Ecto neural progenitor cell (in vitro differentiated cells): ENCODE results near the gene RAD51B.
"Not testable (repeated sequence)": the region's sequence is repeated elsewhere in the genome, so short reads cannot be mapped to it uniquely, and the experiment has no call there.

Experiments used
- DNase-seq: peaks from one replicate; pipeline ENCODE4 v3.0.0-alpha.2; 2018; ENCODE audit warnings: low spot score

Gene RAD51B

DNA sequence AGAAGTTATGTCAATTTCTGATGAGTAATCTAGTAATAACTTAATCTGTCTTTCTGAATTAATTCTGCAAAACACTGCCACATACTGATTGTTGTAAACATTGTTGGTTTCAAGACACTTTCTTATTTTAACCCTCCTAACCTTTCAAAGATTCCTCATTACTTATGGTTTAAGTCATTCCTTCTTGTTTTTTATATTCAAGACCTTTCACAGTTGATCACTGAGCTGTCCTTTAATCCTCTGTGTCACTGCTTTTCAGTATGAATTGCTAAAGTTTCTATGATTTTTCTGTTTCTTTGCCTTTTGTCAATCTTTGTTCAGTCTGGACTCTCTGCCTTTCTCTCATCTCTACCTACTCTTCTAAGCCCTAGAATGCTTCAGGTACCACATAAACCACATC lies 164.7 kb downstream of the RAD51B start:
- DNase-seq = no peak

GRCh38 chr14:67986131-67986841 lies 166.7 kb downstream of the RAD51B start:
- no peak for DNase-seq

- no peak for DNase-seq
These were observed 168.0 kb downstream of the RAD51B start for GRCh38 chr14:67987606-67988005.

GRCh38 chr14:67988210-67988609 lies 168.6 kb downstream of the RAD51B start:
- not testable (repeated sequence) for DNase-seq

GRCh38 chr14:67990576-67990975 lies 171.0 kb downstream of the RAD51B start:
- no peak for DNase-seq

GRCh38 chr14:67994531-67994930 lies 175.0 kb downstream of the RAD51B start:
- DNase-seq = no peak

- DNase-seq = no peak
These were observed 176.7 kb downstream of the RAD51B start for GRCh38 chr14:67996235-67996634.

DNA sequence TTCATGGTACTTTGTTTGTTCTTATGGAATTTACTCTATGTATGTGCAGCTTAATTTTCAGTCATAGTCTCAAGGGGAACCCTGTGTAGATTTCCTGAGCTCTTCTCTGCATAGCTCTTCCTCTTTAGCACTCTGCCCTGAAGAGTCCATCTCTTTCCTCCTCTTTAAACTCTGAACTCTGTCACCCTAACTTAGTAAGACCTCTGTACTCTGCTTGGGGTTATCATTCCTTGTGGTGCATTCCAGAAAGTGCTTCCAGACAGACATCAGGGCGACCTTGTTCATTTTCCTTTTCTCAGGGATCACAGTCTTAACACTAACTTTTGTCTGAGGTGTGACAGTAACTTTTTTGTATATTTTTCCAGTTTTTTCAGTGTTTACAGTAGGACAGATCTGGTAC lies 179.3 kb downstream of the RAD51B start:
- DNase-seq = no peak

DNA sequence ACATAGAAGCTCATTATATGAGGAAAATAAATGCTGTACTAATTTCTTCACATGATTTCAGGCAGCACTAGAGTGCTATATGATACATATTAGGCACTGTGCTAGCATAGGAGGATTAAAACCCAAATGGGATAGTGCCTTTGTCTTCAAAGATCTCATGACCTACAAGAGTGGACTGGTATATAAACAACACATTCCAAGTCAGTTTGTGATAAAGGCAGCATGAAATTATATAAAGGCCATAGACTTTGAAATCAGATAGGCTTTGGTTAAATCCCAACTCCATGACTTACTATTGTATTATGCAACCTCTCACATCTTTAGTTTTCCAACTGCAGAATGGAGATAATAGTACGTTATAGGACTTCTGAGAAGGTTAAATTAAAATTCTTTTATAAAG lies 179.7 kb downstream of the RAD51B start:
- DNase-seq = no peak

GRCh38 chr14:67999705-68000384 lies 180.3 kb downstream of the RAD51B start:
- DNase-seq = no peak

DNA sequence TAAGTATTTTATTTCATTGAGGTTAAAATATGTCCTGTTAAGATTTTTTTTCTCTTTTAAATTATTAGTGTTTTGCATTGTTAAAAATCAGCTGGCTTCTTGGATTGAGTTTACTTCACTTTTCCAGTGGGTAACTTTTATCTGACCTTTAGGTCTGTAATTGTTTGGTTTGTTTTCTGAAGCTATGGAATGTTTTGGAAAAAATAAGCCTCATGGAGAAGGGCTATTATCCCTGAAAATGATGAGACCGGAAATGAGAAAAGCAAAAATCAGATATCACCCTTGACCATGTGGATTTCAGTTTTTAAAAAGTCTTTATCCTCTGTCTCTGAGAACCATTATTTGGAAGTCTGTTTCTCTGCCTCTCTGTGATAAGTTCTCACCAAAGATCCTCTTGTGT lies 180.9 kb downstream of the RAD51B start:
- no peak for DNase-seq

DNA sequence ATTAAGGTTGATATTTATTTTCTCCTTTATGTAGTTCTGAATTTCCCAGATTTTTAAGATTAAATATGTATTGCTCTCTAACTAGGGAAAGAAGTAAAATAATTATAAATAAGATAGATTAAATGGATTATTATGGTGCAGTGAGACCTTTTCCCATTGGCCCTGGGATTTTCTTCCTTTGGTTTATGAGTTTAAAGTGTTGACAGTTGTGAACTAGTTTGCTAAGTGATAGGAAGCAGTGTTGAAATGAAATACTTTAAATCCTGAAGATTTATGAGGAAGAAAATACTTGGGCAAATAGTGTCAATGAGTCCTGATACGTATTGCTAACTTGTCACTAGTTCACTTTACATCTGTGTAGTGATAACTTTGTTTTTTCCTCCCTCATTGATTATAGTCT lies 188.9 kb downstream of the RAD51B start:
- DNase-seq = no peak

DNA sequence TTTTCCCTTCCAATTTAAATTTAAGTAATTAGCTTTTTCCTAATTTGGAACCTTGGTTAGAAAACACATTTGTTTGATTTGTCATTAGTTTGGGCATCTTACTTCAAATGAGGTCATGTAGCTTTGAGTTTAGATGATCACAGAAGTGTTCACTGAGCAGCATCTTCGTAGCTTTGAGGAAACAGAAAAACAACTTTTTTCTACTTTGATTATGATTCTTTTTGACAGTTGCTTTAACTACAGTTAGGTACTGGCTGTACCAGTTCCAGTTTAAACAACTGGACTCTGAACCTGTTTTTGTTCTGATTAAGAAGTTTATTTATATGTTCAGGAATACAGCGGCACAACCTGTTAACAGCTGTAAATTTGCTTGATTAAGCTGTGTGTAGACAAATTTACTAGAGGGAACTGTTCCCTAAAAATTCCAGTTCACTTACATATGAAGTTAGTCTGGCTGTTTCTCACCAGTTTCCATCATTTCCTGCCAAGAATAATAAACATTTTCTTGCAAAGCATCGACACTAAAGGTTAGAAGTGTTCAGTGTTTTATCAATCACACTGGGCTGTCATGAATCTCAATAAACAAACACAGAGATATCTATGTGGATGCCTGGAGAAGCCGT lies 191.9 kb downstream of the RAD51B start:
- no peak for DNase-seq

- no peak for DNase-seq
These were observed 193.3 kb downstream of the RAD51B start for GRCh38 chr14:68012871-68013270.

- DNase-seq = no peak
These were observed 193.7 kb downstream of the RAD51B start for GRCh38 chr14:68013326-68013725.

- DNase-seq = no peak
These were observed 195.2 kb downstream of the RAD51B start for GRCh38 chr14:68014771-68015170.

- no peak for DNase-seq
These were observed 196.0 kb downstream of the RAD51B start for GRCh38 chr14:68015356-68016254.

DNA sequence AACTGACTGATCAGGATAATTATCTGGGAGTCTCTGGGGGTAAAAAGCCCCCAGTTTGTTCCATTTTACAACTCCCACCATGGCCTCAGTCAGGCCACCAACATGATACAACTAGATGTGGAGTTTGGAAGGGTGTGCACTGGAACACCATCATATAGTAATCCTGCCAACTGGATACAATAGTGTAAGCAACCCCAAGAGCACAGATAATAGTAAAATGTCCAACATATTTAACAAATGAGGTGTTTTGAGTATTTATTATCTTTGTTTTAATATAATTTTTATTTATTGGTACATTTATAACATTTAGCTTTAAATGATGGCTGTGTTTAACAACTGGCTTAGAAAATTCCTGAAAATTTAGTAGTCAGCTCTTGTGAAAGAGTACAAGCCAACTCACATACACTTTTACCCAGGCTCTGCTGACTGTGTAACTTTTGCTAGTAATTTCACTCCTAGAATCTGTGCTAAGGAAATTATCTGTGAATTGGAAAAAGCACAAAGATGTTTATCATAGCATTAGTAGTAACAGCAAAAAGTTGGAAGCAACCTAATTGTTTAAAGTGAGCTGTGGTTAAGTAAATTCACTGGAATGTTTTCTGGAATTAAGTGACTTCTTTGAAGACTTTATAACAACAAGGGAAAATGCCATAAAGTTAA lies 196.8 kb downstream of the RAD51B start:
- DNase-seq = no peak

DNA sequence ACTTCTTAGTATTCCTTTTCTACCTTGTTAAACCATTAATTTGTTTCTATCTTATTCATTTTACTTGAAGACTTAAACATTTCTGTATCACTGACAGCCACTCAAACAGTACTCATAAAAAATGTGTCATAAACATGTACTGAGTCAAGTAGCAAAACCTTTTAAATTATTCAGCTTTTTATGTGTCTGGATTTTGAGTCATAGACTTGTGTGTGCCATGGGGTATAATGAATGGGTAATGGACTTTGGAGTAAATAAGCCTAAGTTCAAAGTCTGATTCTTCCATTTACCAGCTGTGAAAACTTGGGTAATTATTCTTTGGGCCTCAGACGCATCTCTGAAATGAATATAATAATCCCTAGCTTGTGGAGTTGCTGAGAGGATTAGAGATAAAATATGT lies 199.0 kb downstream of the RAD51B start:
- no peak for DNase-seq

GRCh38 chr14:68020493-68020892 lies 200.9 kb downstream of the RAD51B start:
- DNase-seq = no peak

DNA sequence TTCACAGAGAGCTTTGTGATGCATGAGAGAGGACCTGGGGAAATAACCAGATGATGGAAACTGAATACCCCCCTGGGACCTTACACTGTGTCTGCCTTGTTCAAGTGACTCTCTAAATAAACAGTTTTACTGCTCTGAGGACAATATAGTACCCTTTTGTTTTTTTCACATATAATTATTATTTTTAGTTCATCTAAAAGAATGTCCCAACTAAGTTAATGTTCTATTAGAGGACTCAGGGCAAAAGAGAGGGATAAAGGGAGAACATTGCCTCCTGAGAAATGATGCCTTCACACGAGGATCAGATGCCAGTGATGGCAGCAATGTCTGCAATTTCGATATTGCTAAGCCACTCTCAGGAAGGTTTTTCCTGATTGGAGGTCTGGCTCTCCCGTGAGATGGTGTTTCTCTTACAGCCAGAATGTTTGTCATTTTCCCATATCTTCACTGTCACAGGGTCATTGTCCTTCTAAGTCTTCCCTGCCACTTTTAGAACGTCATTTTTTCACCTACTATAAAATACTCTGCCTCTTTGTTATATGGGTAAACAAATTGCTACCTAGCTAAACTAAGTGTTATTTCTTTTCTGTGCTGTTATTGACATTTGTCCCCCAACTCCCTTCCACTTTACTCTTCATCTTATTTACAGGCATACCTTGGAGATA lies 201.6 kb downstream of the RAD51B start:
- DNase-seq = no peak
